ENCODE measurements around the gene NPNT. TPM values are rescaled to one million over a fixed set of nuclear protein-coding genes. Genes with fewer than 3 reads are reported as not detected.

Gene NPNT
- total RNA-seq, 1 donor from 2014 or later = not detected

DNA sequence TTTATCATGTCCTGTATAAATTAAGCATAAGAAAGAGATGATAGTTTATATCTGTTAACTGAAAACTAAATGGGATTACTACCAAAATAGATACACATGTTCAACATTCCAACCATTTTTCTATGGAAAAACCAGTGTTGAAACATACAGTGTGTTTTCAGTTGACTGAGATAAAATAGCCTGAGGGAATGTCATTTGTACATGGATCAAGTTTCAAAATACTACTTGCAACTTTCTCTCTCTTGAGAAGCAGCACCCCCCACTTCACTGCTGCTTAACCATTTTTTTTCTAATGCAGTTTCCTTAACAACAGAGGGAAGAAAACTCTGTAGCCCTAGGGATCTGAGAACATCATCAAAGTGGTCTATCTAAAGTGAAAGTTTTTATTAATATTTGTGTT is 70.8 kb downstream of the NPNT start:
- Mint-ChIP-seq H3K4me3 (ENCODE audit: unreplicated experiment) (no peak overlapping the region), H3K27ac (ENCODE audit: unreplicated experiment) (no peak overlapping the region), H3K27me3 (ENCODE audit: unreplicated experiment) (peaks cover 3% of the 10 kb centered on the region), H3K4me1 (ENCODE audit: unreplicated experiment) (peaks cover 18% of the 10 kb centered on the region), H3K36me3 (ENCODE audit: low read depth, unreplicated experiment) (no peaks in the 10 kb centered on the region), H3K9me3 (ENCODE audit: unreplicated experiment) (no peaks in the 10 kb centered on the region)
- TF ChIP-seq, protein P1, sequence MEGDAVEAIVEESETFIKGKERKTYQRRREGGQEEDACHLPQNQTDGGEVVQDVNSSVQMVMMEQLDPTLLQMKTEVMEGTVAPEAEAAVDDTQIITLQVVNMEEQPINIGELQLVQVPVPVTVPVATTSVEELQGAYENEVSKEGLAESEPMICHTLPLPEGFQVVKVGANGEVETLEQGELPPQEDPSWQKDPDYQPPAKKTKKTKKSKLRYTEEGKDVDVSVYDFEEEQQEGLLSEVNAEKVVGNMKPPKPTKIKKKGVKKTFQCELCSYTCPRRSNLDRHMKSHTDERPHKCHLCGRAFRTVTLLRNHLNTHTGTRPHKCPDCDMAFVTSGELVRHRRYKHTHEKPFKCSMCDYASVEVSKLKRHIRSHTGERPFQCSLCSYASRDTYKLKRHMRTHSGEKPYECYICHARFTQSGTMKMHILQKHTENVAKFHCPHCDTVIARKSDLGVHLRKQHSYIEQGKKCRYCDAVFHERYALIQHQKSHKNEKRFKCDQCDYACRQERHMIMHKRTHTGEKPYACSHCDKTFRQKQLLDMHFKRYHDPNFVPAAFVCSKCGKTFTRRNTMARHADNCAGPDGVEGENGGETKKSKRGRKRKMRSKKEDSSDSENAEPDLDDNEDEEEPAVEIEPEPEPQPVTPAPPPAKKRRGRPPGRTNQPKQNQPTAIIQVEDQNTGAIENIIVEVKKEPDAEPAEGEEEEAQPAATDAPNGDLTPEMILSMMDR (IDR thresholded peaks at IDR 0.05; ENCODE audit: unreplicated experiment) = no peak
- no peak for DNase-seq (ENCODE audit: low spot score)

GRCh38 chr4:105967058-105967658 is 71.9 kb downstream of the NPNT start:
- Mint-ChIP-seq H3K4me1 (ENCODE audit: unreplicated experiment) (peaks cover 18% of the 10 kb centered on the region), H3K9me3 (ENCODE audit: unreplicated experiment) (no peaks in the 10 kb centered on the region), H3K4me3 (ENCODE audit: unreplicated experiment) (no peak overlapping the region), H3K27ac (ENCODE audit: unreplicated experiment) (no peak overlapping the region), H3K36me3 (ENCODE audit: low read depth, unreplicated experiment) (no peaks in the 10 kb centered on the region), H3K27me3 (ENCODE audit: unreplicated experiment) (peaks cover 3% of the 10 kb centered on the region)
- DNase-seq (ENCODE audit: low spot score) = no peak
- TF ChIP-seq, protein P1 (IDR thresholded peaks at IDR 0.05; ENCODE audit: unreplicated experiment) = no peak

GRCh38 chr4:105969575-105969974 is 74.3 kb downstream of the NPNT start:
- TF ChIP-seq, protein P1 (IDR thresholded peaks at IDR 0.05; ENCODE audit: unreplicated experiment) = no peak
- no peak for DNase-seq (ENCODE audit: low spot score)
- Mint-ChIP-seq H3K27ac (ENCODE audit: unreplicated experiment) (no peak overlapping the region), H3K4me3 (ENCODE audit: unreplicated experiment) (no peak overlapping the region), H3K4me1 (ENCODE audit: unreplicated experiment) (peaks cover 18% of the 10 kb centered on the region), H3K9me3 (ENCODE audit: unreplicated experiment) (no peaks in the 10 kb centered on the region), H3K36me3 (ENCODE audit: low read depth, unreplicated experiment) (no peaks in the 10 kb centered on the region), H3K27me3 (ENCODE audit: unreplicated experiment) (peaks cover 3% of the 10 kb centered on the region)

DNA sequence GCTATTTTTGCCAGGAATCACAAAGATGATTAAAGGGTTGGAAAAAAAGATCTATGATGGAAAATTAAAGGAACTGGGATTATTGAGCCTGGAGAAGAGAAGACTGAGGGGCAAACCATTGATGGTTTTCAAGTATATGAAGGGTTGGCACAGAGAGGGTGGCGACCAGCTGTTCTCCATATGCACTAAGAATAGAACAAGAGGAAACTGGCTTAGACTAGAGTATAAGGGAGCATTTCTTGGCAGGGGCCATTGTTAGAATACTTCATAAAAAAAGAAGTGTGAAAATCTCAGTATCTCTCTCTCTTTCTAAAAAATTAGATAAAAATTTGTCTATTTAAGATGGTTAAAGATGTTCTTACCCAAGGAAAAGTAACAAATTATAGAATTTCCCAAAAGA is 75.1 kb downstream of the NPNT start:
- H3K27ac Mint-ChIP-seq (ENCODE audit: unreplicated experiment) = no peak overlapping the region
- H3K36me3 Mint-ChIP-seq (ENCODE audit: low read depth, unreplicated experiment) = no peaks in the 10 kb centered on the region
- peaks cover 3% of the 10 kb centered on the region for H3K27me3 Mint-ChIP-seq (ENCODE audit: unreplicated experiment)
- H3K9me3 Mint-ChIP-seq (ENCODE audit: unreplicated experiment) = no peaks in the 10 kb centered on the region
- peaks cover 18% of the 10 kb centered on the region for H3K4me1 Mint-ChIP-seq (ENCODE audit: unreplicated experiment)
- TF ChIP-seq, protein P1 (IDR thresholded peaks at IDR 0.05; ENCODE audit: unreplicated experiment) = no peak
- DNase-seq (ENCODE audit: low spot score) = no peak
- H3K4me3 Mint-ChIP-seq (ENCODE audit: unreplicated experiment) = no peak overlapping the region

- H3K4me1 Mint-ChIP-seq (ENCODE audit: unreplicated experiment) = peaks cover 15% of the 10 kb centered on the region
- no peak overlapping the region for H3K4me3 Mint-ChIP-seq (ENCODE audit: unreplicated experiment)
- DNase-seq (ENCODE audit: low spot score) = no peak
- no peaks in the 10 kb centered on the region for H3K36me3 Mint-ChIP-seq (ENCODE audit: low read depth, unreplicated experiment)
- no peak overlapping the region for H3K27ac Mint-ChIP-seq (ENCODE audit: unreplicated experiment)
- TF ChIP-seq, protein P1 (IDR thresholded peaks at IDR 0.05; ENCODE audit: unreplicated experiment) = no peak
- H3K9me3 Mint-ChIP-seq (ENCODE audit: unreplicated experiment) = no peaks in the 10 kb centered on the region
- peaks cover 3% of the 10 kb centered on the region for H3K27me3 Mint-ChIP-seq (ENCODE audit: unreplicated experiment)
Observed at GRCh38 chr4:105971036-105971435, 75.8 kb downstream of the NPNT start.

All from endothelial cell (in vitro differentiated cells).